Gastrocnemius medialis (tissue), 4 donors: Measurements from ENCODE around the gene ADCY9.

ENCODE experiments used
- CTCF ChIP-seq, 5 experiments: fragments of 450-650 bp in 3 of 5; fragments of 200-600 bp in 2 of 5; sonication (generic) in 2 of 5; IDR thresholded peaks in 4 of 5; conservative IDR thresholded peaks in 1 of 5; 1 replicate in 4 of 5; 2 replicates in 1 of 5; pipeline ENCODE4 v1.5.1; 2016 to 2019; ENCODE audit warnings: antibody characterized with exemption in 5 of 5, mild to moderate bottlenecking in 3 of 5, moderate library complexity in 3 of 5
- POLR2A ChIP-seq, 2 donors: fragments of 450-650 bp; IDR thresholded peaks; one replicate each; pipeline ENCODE4 v1.6.1; 2017; ENCODE audit warnings: antibody characterized with exemption in 2 of 2, mild to moderate bottlenecking in 2 of 2, moderate library complexity in 2 of 2

GRCh38 chr16:3957344-3957980, 158.8 kb downstream of the ADCY9 start:
- TF ChIP-seq CTCF (IDR thresholded peaks at IDR 0.05 in 4 of 5, conservative IDR thresholded peaks at IDR 0.05 in 1 of 5), result no peak
- no peak for TF ChIP-seq POLR2A (IDR thresholded peaks at IDR 0.05)
